HepG2 (cell line): Measurements from ENCODE around the gene MAP3K14. TPM values are rescaled to one million over a fixed set of nuclear protein-coding genes. Genes with fewer than 3 reads are reported as not detected.
A peak's percentile ranks its signal among the peaks of the same experiment; 100 is the strongest.

ENCODE experiments used
- FOXA3 ChIP-seq: IDR thresholded peaks from 2 replicates; pipeline ENCODE4 v1.6.1; 2016; ENCODE audit warnings: missing genetic modification reagents, missing compliant biosample characterization
- MAX ChIP-seq: IDR thresholded peaks from 2 replicates; pipeline ENCODE4 v1.6.1; 2012; ENCODE audit warnings: inconsistent platforms
- NCOA2 ChIP-seq: sonication (generic); formaldehyde crosslinking; IDR thresholded peaks from 2 replicates; pipeline ENCODE4 v1.8.0; 2022; ENCODE audit warnings: inconsistent platforms
- SALL1 ChIP-seq: sonication (generic); formaldehyde crosslinking; IDR thresholded peaks from 2 replicates; pipeline ENCODE4 v1.8.0; 2022; ENCODE audit warnings: mild to moderate bottlenecking, missing genetic modification reagents
- SMAD3 ChIP-seq: sonication (generic); formaldehyde crosslinking; IDR thresholded peaks from 2 replicates; pipeline ENCODE4 v1.4.0; 2020; ENCODE audit warnings: missing genetic modification reagents
- ZFP36 ChIP-seq: fragments of 150-350 bp; IDR thresholded peaks from 2 replicates; pipeline ENCODE4 v1.6.1; 2018; ENCODE audit warnings: borderline replicate concordance, low read length, low read depth; ENCODE audit not compliant: partially characterized antibody
- ZNF280D ChIP-seq: sonication (generic); formaldehyde crosslinking; IDR thresholded peaks from 2 replicates; pipeline ENCODE4 v1.5.1; 2020; ENCODE audit warnings: mild to moderate bottlenecking, missing genetic modification reagents
- ZNF318 ChIP-seq: sonication (generic); formaldehyde crosslinking; IDR thresholded peaks from 2 replicates; pipeline ENCODE4 v1.4.0; 2020; ENCODE audit warnings: mild to moderate bottlenecking, missing genetic modification reagents
- ZNF562 ChIP-seq: sonication (generic); formaldehyde crosslinking; IDR thresholded peaks from 2 replicates; pipeline ENCODE4 v1.8.0; 2022; ENCODE audit warnings: missing genetic modification reagents, borderline replicate concordance
- ZNF564 ChIP-seq: sonication (generic); formaldehyde crosslinking; IDR thresholded peaks from 2 replicates; pipeline ENCODE4 v1.8.1; 2023; ENCODE audit warnings: mild to moderate bottlenecking, missing genetic modification reagents
- ZNF574 ChIP-seq: sonication (generic); formaldehyde crosslinking; IDR thresholded peaks from 2 replicates; pipeline ENCODE4 v1.4.0; 2020; ENCODE audit warnings: missing genetic modification reagents
- polyA plus RNA-seq, 8 experiments: library from polyadenylated mRNA; depleted of rRNA in 3 of 8; stranded (reverse) in 7 of 8; unstranded in 1 of 8; fragments of >200 nt; fragmentation: Illumina TruSeq in 4 of 8; extraction: Trizol in 4 of 8; gene quantifications; 2 replicates each; pipeline versions ENCODE4 v1.2.1 to v1.2.3, GENCODE V29; 2011 to 2016; ENCODE audit warnings: low read depth in 4 of 8, missing spikeins in 1 of 8, mixed read lengths in 1 of 8; ENCODE audit not compliant: insufficient read depth in 1 of 8
- total RNA-seq, 5 experiments: library from RNA; depleted of rRNA; stranded (reverse); fragments of >200 nt; fragmentation: Illumina TruSeq; extraction: Trizol; gene quantifications; 2 replicates each; pipeline ENCODE4 v1.2.3, GENCODE V29; 2016; ENCODE audit warnings: low read depth in 1 of 5

The MAP3K14 gene
- total and polyA plus RNA-seq, 2 of the 13 experiments (the other 11 are each of a cell fraction or from before 2014, with no cell fraction given): 2.6 TPM

GRCh38 chr17:45311760-45312476 is 4.9 kb downstream of the MAP3K14 start (continued):
- no peak for TF ChIP-seq ZNF280D (CRISPR knock-in tag)
- peak; percentile 60; the same call in 1 of the 2 replicates for TF ChIP-seq NCOA2 (CRISPR knock-in tag)
- no peak for TF ChIP-seq ZFP36
- TF ChIP-seq MAX: peak; percentile 95
- TF ChIP-seq FOXA3 (CRISPR knock-in tag): peak; percentile 66
- TF ChIP-seq SMAD3: no peak; the same call in 1 of the 2 replicates
- TF ChIP-seq ZNF564 (CRISPR knock-in tag): 0 out of 2 replicates have a peak, but pooled peaks have one; percentile 50
- TF ChIP-seq ZNF574 (CRISPR knock-in tag): peak; percentile 76
- no peak for TF ChIP-seq ZNF562
- TF ChIP-seq ZNF318 (CRISPR knock-in tag): no peak
- TF ChIP-seq SALL1 (CRISPR knock-in tag): peak; percentile 98
